Measurements from ENCODE around the gene RYR1.
"Not testable (repeated sequence)": the region's sequence is repeated elsewhere in the genome, so short reads cannot be mapped to it uniquely, and the experiment has no call there.

RYR1 gene

GRCh38 chr19:38420935-38421334 is 12.6 kb upstream of the RYR1 start:
- H3K4me3 ChIP-seq (ENCODE audit: low read depth, low read length): no peak overlapping the region
- no peak for TF ChIP-seq CTCF (IDR thresholded peaks at IDR 0.05; ENCODE audit: control insufficient read depth, extremely low read depth, insufficient read depth)
- no peak for DNase-seq (ENCODE audit: low read depth)

- no peak overlapping the region for H3K4me3 ChIP-seq (ENCODE audit: low read depth, low read length)
- no peak for TF ChIP-seq CTCF (IDR thresholded peaks at IDR 0.05; ENCODE audit: control insufficient read depth, extremely low read depth, insufficient read depth)
- DNase-seq (ENCODE audit: low read depth): no peak
These were observed 11.6 kb upstream of the RYR1 start for GRCh38 chr19:38421856-38422255.

- no peak overlapping the region for H3K4me3 ChIP-seq (ENCODE audit: low read depth, low read length)
- DNase-seq (ENCODE audit: low read depth): no peak
- TF ChIP-seq CTCF (IDR thresholded peaks at IDR 0.05; ENCODE audit: control insufficient read depth, extremely low read depth, insufficient read depth): no peak
These were observed 11.1 kb upstream of the RYR1 start for GRCh38 chr19:38422438-38422837.

- no peak overlapping the region for H3K4me3 ChIP-seq (ENCODE audit: low read depth, low read length)
- no peak for TF ChIP-seq CTCF (IDR thresholded peaks at IDR 0.05; ENCODE audit: control insufficient read depth, extremely low read depth, insufficient read depth)
- DNase-seq (ENCODE audit: low read depth): no peak
These were observed 9.2 kb upstream of the RYR1 start for GRCh38 chr19:38424272-38424671.

GRCh38 chr19:38425222-38425809 is 8.2 kb upstream of the RYR1 start:
- TF ChIP-seq CTCF (IDR thresholded peaks at IDR 0.05; ENCODE audit: control insufficient read depth, extremely low read depth, insufficient read depth): no peak
- no peak overlapping the region for H3K4me3 ChIP-seq (ENCODE audit: low read depth, low read length)
- DNase-seq (ENCODE audit: low read depth): no peak

- no peak for TF ChIP-seq CTCF (IDR thresholded peaks at IDR 0.05; ENCODE audit: control insufficient read depth, extremely low read depth, insufficient read depth)
- no peak for DNase-seq (ENCODE audit: low read depth)
- H3K4me3 ChIP-seq (ENCODE audit: low read depth, low read length): no peak within 1 kb of the TSS
These were observed 7.6 kb upstream of the RYR1 start, which contains the start of gene RASGRP4 for GRCh38 chr19:38425810-38426466. RASGRP4 (minus strand) TSS chr19:38426219; CDS start chr19:38426091, 128 bp downstream.

GRCh38 chr19:38427035-38427677 is 6.3 kb upstream of the RYR1 start:
- not testable (repeated sequence) for H3K4me3 ChIP-seq (ENCODE audit: low read depth, low read length); DNase-seq (ENCODE audit: low read depth)
